ENCODE measurements around the gene FUOM.

DNA sequence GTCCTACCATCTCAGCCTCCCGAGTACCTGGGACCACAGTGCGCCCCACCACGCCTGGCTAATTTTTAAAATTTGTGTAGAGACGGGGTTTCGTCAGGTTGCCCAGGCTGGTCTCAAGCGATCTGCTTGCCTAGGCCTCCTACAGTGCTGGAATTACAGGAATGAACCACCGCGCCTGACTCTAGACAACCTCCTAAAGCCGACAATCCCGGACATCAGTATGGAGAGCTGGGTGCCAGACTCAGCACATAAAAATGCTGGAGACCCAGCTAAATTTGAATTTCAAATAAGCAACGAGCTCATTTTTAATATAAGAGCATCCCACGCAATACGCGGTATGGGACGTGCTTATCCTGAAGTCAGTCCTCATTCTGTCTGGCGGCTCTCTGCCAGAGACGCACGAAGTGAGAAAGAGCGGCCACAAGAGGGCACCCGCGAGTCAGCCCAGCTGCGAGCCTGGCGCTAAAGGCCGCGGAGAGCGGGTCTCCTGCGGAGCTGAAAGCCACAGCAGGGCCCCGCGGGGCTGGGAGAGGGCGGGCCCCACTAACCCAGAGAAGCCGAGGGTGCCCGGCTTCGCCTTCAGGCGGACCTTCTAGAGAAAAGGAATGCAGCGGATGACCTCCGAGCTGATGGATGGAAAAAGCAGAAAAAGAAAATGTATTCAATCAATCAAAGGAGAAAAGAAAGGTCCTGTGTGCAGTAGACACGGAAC, 28.2 kb downstream of the FUOM start:
- TF ChIP-seq, protein P1, sequence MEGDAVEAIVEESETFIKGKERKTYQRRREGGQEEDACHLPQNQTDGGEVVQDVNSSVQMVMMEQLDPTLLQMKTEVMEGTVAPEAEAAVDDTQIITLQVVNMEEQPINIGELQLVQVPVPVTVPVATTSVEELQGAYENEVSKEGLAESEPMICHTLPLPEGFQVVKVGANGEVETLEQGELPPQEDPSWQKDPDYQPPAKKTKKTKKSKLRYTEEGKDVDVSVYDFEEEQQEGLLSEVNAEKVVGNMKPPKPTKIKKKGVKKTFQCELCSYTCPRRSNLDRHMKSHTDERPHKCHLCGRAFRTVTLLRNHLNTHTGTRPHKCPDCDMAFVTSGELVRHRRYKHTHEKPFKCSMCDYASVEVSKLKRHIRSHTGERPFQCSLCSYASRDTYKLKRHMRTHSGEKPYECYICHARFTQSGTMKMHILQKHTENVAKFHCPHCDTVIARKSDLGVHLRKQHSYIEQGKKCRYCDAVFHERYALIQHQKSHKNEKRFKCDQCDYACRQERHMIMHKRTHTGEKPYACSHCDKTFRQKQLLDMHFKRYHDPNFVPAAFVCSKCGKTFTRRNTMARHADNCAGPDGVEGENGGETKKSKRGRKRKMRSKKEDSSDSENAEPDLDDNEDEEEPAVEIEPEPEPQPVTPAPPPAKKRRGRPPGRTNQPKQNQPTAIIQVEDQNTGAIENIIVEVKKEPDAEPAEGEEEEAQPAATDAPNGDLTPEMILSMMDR (IDR thresholded peaks at IDR 0.05) = peak in 2 of 3 experiments; percentile 76 to 92
- TF ChIP-seq POLR2AphosphoS5 (IDR thresholded peaks at IDR 0.05) (peak; percentile 37 to 58), POLR2A (IDR thresholded peaks at IDR 0.05; ENCODE audit: low read depth) (no peak)

All from esophagus muscularis mucosa (tissue), 3 donors.